Transverse colon (tissue), 4 donors: ENCODE measurements around the gene BMPER. TPM values are rescaled to one million over a fixed set of nuclear protein-coding genes. Genes with fewer than 3 reads are reported as not detected.
A peak's percentile ranks its signal among the peaks of the same experiment; 100 is the strongest.
"Not testable (repeated sequence)": the region's sequence is repeated elsewhere in the genome, so short reads cannot be mapped to it uniquely, and the experiment has no call there.

Source experiments
- DNase-seq: peaks from one replicate; pipeline ENCODE4 v3.0.0-alpha.2; 2019
- H3K27ac ChIP-seq, 4 donors: fragments of 200-600 bp; sonication (generic); 2 replicates each; pipeline ENCODE4 v1.5.1; 2016 to 2018; ENCODE audit warnings: inconsistent platforms in 4 of 4
- H3K27me3 ChIP-seq: fragments of 200-600 bp; sonication (generic); 2 replicates; pipeline ENCODE4 v1.5.1; 2017; ENCODE audit warnings: inconsistent platforms
- H3K36me3 ChIP-seq, 4 donors: fragments of 200-600 bp; sonication (generic); 2 replicates each; pipeline ENCODE4 v1.5.1; 2017 to 2019; ENCODE audit warnings: inconsistent platforms in 4 of 4
- H3K4me1 ChIP-seq, 4 donors: fragments of 200-600 bp; sonication (generic); 2 replicates each; pipeline ENCODE4 v1.5.1; 2017 to 2020; ENCODE audit warnings: inconsistent platforms in 4 of 4
- H3K4me3 ChIP-seq, 4 donors: fragments of 200-600 bp; sonication (generic); 1 replicate in 1 of 4; 2 replicates in 3 of 4; pipeline versions ENCODE4 v1.5.1 to v1.6.1; 2017 to 2019; ENCODE audit warnings: inconsistent platforms in 4 of 4
- H3K9me3 ChIP-seq, 2 donors: fragments of 200-600 bp; sonication (generic); 2 replicates each; pipeline ENCODE4 v1.5.1; 2017 to 2019; ENCODE audit warnings: inconsistent platforms in 2 of 2
- EP300 ChIP-seq: sonication (generic); formaldehyde crosslinking; IDR thresholded peaks from one replicate; pipeline ENCODE4 v1.6.1; 2017; ENCODE audit warnings: antibody characterized with exemption, low read depth
- POLR2A ChIP-seq: fragments of 450-650 bp; IDR thresholded peaks from one replicate; pipeline ENCODE4 v1.6.1; 2016; ENCODE audit warnings: antibody characterized with exemption, mild to moderate bottlenecking, moderate library complexity
- POLR2AphosphoS5 ChIP-seq, 3 donors: sonication (generic); formaldehyde crosslinking; IDR thresholded peaks; one replicate each; pipeline ENCODE4 v1.6.1; 2016; ENCODE audit warnings: antibody characterized with exemption in 3 of 3
- WGBS, 2 donors: methylation state at CpG; one replicate each; pipeline ENCODE4 v1.1.5; 2018; ENCODE audit warnings: low coverage in 1 of 2; 5-methylcytosine and 5-hydroxymethylcytosine counted together
- in situ Hi-C, 4 donors: fragments of 200-750 bp; cut with MboI; loops; one replicate each; pipeline versions ENCODE4 v1.15.0 to v1.15.1; 2017; ENCODE audit warnings: low sequenced_read_pairs in 3 of 4, low pct_ligation_motif_present in 1 of 4, low pct_unique_long_range_greater_than_20kb in 1 of 4
- intact Hi-C: fragments of 100-400 bp; cut with DNase I; formaldehyde crosslinking; loops from one replicate; pipeline ENCODE4 v1.15.1; 2023; ENCODE audit warnings: low total_unique reads
- total RNA-seq, 4 donors: library from RNA; depleted of rRNA; stranded (reverse); fragments of >200 nt; gene quantifications; one replicate each; pipeline ENCODE4 v1.1.0, GENCODE V29; 2016
- TF ChIP-seq, protein P1 (sequence below), 5 experiments: fragments of 200-600 bp in 3 of 5; fragments of 450-650 bp in 2 of 5; sonication (generic) in 3 of 5; IDR thresholded peaks; 1 replicate in 2 of 5; 2 replicates in 3 of 5; pipeline ENCODE4 v1.5.1; 2016 to 2017; ENCODE audit warnings: antibody characterized with exemption in 5 of 5, inconsistent platforms in 3 of 5, mild to moderate bottlenecking in 2 of 5, moderate library complexity in 1 of 5

Gene BMPER
- total RNA-seq, 4 donors from 2014 or later = 1.00 to 2.5 (median 1.8) TPM

DNA sequence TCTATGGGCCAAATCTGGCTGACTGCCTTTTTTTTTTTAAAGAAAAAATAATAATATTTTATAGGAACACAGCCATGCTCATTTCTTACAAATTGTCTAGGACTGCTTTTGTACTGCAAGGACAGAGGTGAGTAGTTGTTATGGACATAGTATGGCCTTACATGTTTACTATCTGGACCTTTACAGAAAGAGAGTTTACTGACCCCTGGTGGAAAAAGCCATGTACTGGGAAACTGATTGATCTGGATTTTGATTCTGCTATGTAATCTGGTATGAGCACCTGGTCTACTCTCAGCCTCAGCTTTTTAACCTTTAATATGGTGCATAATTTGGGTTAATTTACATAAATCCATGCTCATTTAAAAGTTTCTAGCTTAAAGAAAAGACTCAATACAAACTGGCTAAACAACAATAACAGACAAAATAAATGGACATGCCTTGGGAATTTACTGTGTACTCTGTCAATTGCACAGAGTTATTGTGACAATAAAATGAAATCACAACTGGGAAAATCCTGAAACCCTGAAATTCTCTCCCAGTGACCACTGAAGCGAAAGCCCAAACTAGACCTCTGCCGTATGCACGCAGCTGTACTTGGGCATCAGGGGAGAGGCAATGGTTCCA lies 260.7 kb downstream of the BMPER start:
- in situ Hi-C loops = loop anchor here in 1 of 4 donors (25.0 kb wide), 1 partner anchor 96 kb away; no protein-coding TSS in a partner anchor
- 80 to 90% methylated on average over 2 to 3 of the region's 3 CpGs for WGBS, 2 donors
- no peaks in the 10 kb centered on the region for H3K27me3 ChIP-seq
- H3K36me3 ChIP-seq = no peaks in the 10 kb centered on the region
- no peak for DNase-seq
- no peaks in the 10 kb centered on the region for H3K4me1 ChIP-seq
- no peaks in the 10 kb centered on the region for H3K9me3 ChIP-seq
- H3K4me3 ChIP-seq = no peak overlapping the region
- H3K27ac ChIP-seq = no peak overlapping the region
- no peak for TF ChIP-seq POLR2AphosphoS5 (IDR thresholded peaks at IDR 0.05)
- TF ChIP-seq, protein P1, sequence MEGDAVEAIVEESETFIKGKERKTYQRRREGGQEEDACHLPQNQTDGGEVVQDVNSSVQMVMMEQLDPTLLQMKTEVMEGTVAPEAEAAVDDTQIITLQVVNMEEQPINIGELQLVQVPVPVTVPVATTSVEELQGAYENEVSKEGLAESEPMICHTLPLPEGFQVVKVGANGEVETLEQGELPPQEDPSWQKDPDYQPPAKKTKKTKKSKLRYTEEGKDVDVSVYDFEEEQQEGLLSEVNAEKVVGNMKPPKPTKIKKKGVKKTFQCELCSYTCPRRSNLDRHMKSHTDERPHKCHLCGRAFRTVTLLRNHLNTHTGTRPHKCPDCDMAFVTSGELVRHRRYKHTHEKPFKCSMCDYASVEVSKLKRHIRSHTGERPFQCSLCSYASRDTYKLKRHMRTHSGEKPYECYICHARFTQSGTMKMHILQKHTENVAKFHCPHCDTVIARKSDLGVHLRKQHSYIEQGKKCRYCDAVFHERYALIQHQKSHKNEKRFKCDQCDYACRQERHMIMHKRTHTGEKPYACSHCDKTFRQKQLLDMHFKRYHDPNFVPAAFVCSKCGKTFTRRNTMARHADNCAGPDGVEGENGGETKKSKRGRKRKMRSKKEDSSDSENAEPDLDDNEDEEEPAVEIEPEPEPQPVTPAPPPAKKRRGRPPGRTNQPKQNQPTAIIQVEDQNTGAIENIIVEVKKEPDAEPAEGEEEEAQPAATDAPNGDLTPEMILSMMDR (IDR thresholded peaks at IDR 0.05) = peak; percentile 18 to 38 (median 31)
- intact Hi-C loops = no loop called here

DNA sequence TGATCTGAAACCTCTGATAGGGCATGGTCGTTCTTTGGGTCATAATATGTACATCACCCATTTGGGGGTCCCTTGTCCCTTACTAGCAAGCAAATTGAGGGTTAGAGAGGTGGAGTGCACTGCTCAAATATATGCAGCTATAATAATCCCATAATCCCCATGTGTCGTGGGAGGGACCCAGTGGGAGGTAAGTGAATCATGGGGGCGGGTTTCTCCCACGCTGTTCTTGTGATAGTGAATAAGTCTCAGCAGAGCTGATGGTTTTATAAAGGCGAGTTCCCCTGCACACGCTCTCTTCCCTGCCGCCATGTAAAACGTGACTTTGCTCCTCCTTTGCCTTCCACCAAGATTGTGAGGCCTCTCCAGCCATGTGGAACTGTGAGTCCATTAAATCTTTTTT lies 262.7 kb downstream of the BMPER start:
- DNase-seq = no peak
- no peaks in the 10 kb centered on the region for H3K27me3 ChIP-seq
- intact Hi-C loops = no loop called here
- WGBS, 2 donors = 79 to 84% methylated on average over 4 to 8 of the region's 8 CpGs
- no peaks in the 10 kb centered on the region for H3K4me1 ChIP-seq
- no peaks in the 10 kb centered on the region for H3K36me3 ChIP-seq
- no peak overlapping the region for H3K4me3 ChIP-seq
- H3K9me3 ChIP-seq = no peaks in the 10 kb centered on the region
- no peak overlapping the region for H3K27ac ChIP-seq
- TF ChIP-seq EP300 (no peak), POLR2A (no peak), POLR2AphosphoS5 (IDR thresholded peaks at IDR 0.05) (no peak)
- TF ChIP-seq, protein P1 (IDR thresholded peaks at IDR 0.05) = no peak
- in situ Hi-C loops = loop anchor here in 1 of 4 donors (25.0 kb wide), 1 partner anchor 94 kb away; no protein-coding TSS in a partner anchor

DNA sequence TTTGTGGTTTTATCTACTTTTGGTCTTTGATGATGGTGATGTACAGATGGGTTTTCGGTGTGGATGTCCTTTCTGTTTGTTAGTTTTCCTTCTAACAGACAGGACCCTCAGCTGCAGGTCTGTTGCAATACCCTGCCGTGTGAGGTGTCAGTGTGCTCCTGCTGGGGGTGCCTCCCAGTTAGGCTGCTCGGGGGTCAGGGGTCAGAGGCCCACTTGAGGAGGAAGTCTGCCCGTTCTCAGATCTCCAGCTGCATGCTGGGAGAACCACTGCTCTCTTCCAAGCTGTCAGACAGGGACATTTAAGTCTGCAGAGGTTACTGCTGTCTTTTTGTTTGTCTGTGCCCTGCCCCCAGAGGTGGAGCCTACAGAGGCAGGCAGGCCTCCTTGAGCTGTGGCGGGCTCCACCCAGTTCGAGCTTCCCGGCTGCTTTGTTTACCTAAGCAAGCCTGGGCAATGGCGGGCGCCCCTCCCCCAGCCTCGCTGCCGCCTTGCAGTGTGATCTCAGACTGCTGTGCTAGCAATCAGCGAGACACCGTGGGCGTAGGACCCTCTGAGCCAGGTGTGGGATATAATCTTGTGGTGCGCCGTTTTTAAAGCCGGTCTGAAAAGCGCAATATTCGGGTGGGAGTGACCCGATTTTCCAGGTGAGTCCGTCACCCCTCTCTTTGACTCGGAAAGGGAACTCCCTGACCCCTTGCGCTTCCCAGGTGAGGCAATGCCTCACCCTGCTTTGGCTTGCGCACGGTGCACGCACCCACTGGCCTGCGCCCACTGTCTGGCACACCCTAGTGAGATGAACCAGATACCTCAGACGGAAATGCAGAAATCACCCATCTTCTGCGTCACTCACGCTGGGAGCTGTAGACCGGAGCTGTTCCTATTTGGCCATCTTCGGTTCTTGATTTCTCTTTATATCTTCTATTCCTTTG lies 269.6 kb downstream of the BMPER start:
- DNase-seq, H3K27ac ChIP-seq, H3K27me3 ChIP-seq, H3K9me3 ChIP-seq, H3K4me1 ChIP-seq, H3K36me3 ChIP-seq, H3K4me3 ChIP-seq, intact Hi-C loops: not testable (repeated sequence)
- in situ Hi-C loops = loop anchor here in 2 of 4 donors (25.0 kb wide), 2 partner anchors 87 to 88 kb away; no protein-coding TSS in a partner anchor
- WGBS, 2 donors = 73 to 81% methylated on average over 10 to 30 of the region's 32 CpGs

DNA sequence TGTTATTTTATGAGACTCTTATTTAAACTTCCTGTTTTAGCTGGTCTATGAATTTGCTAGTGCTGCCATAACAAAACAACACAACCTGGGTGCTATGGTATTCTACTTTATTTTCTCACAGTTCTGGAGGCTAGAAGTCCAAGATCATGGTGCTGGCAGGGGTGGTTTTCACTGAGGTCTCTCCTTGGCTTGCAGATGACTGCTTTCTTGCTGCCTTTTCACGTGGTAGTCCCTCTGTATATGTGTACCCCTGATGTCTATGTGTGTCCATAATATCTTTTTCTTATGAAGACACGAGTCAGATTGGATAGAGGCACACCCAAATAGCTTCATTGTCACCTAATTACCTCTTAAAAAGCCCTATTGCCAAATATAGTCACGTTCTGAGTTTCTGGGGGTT lies 270.5 kb downstream of the BMPER start:
- TF ChIP-seq POLR2A = no peak
- no peak for TF ChIP-seq POLR2AphosphoS5 (IDR thresholded peaks at IDR 0.05)
- TF ChIP-seq EP300 = no peak
- TF ChIP-seq, protein P1 (IDR thresholded peaks at IDR 0.05) = no peak
- DNase-seq = no peak
- Histone ChIP-seq H3K9me3 (no peaks in the 10 kb centered on the region), H3K27me3 (no peaks in the 10 kb centered on the region), H3K4me1 (no peaks in the 10 kb centered on the region), H3K4me3 (no peak overlapping the region), H3K36me3 (no peaks in the 10 kb centered on the region), H3K27ac (no peak overlapping the region)
- intact Hi-C loops = no loop called here
- WGBS, 2 donors = 52 to 70% methylated on average over 3 of the region's 3 CpGs
- in situ Hi-C loops = loop anchor here in 1 of 4 donors (25.0 kb wide), 1 partner anchor 89 kb away; no protein-coding TSS in a partner anchor
